GF-D8 (cell line): ENCODE results near the gene ZNRD2.
"Not testable (repeated sequence)": the region's sequence is repeated elsewhere in the genome, so short reads cannot be mapped to it uniquely, and the experiment has no call there.

ENCODE experiments used
- DNase-seq: peaks from one replicate; lab custom pipeline; 2025; lab: John Stamatoyannopoulos, UW

ZNRD2 gene

GRCh38 chr11:65555693-65556231 is 14.5 kb upstream of the ZNRD2 start:
- DNase-seq, result no peak

DNA sequence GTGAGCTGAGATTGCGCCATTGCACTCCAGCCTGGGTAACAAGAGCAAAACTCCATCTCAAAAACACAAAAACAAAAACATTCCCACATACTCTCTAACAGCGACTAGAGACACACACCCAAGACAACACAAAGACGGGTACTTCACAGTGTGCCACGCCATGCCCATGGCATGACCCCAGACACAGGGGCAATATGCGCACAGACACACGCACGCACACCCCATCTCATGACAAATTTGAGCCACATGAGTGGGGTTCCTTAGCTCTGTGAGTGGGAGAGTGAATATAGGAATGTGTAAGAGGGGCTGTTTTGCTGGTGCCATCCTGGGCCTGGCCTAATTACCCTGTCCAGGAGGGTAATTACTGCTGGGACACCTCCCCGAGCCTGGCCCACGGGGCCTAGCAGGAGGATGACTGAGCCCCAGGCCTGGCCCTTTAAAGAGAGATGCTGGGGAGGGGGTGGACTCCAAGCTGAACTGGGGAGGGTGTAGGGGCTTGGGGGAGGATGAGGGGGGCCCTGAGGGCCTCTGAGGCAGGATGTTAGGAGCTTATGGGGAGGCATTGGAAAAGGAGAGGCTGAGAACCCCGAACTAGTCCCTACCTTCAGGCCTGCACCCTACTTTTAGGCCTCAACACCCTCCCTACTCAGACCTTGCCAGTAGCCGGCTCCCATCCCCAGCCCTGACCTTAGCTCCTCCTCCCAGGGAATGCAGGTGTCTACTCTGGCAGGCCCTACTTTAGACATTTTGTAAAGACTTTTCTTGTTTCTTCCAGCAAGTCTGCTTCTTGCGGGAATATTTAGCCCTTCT is 13.6 kb upstream of the ZNRD2 start:
- DNase-seq, result no peak

DNA sequence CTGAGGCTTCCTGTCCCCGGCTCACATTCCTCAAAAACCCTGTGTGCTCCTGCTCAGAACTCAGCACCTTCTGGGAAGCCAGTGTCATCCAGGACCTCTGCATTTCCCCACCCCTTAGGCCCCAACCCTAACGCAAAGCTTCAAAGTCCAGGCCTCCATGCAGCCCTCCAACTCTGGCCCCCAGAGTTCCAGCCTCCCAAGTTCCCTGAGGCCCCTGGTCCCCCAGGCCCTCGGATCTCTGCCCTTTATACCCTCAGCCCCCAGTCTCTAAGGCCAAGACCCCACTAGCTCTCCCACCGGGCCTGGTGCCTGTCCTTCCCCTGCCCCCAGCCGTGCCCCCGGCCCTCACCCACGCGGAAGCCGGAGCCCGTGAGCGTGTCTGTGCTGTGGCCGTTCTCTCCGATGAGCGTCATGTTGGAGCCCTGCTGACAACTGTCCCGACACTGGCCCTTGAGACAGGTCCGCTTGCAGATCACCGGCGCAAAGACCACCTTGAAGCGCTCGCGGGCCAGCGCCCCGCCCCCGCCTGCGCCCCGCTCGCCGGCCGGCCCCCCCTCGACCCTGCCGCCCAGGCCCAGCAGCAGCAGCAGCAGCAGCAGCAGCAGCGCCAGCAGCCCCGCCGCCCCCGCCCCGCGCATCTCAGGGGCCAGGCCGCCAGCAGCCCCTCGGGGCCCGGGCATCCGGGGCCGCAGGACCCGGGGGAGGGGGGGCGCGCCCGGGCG is 12.8 kb upstream of the ZNRD2 start:
- no peak for DNase-seq

GRCh38 chr11:65558002-65558929 is 12.0 kb upstream of the ZNRD2 start, which contains the start of gene LTBP3:
LTBP3 (minus strand) TSS chr11:65558359; CDS start chr11:65557959, 400 bp downstream.
- DNase-seq, result no peak

DNA sequence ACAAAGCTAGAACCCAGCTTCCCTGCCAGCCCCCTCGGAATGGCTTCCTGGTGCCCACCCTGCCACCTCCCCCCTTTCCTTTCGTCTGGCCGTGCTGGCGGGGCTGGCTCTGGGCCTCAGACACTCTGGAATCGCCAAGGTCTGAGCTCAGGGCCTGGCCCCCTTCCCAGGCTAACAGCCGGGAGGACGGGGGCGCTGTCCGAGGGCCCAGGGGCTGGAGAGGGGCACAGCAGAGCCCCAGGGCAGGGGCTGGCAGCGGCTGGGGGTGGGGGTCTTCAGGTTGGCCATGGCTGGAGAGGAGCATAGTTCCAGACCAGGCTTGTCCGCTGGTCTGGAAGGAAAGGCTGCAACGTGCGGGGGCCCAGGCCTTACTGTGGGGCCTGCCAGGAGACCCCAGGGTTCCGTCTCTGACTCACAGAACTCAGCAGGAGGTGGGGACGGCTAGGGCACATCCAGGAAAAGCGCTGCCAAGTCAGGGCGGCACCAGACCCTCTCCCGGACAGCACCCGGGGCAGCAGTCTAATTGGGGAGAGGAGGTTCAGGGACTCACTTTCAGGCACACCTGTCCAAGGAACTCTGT is 11.3 kb upstream of the ZNRD2 start:
- DNase-seq, result no peak

DNA sequence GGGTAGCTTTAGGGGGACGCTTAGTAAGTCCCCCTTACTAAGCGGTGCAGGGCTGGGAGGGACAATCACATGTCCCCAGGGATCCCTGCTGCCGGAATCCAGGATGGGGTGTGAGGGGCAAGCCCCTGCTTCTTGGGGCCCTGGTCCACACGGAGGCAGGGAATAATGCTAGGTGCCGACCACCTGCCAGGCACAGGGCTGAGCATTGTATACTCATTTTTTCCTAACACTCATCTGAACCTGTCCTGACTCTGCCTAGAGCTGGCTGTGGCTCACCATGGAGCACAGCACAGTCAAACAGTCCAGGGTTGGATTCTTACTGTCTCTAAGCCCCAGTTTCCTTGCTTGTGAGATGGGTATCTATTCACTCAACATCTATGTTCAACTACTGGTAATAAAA is 10.7 kb upstream of the ZNRD2 start:
- DNase-seq, result no peak

DNA sequence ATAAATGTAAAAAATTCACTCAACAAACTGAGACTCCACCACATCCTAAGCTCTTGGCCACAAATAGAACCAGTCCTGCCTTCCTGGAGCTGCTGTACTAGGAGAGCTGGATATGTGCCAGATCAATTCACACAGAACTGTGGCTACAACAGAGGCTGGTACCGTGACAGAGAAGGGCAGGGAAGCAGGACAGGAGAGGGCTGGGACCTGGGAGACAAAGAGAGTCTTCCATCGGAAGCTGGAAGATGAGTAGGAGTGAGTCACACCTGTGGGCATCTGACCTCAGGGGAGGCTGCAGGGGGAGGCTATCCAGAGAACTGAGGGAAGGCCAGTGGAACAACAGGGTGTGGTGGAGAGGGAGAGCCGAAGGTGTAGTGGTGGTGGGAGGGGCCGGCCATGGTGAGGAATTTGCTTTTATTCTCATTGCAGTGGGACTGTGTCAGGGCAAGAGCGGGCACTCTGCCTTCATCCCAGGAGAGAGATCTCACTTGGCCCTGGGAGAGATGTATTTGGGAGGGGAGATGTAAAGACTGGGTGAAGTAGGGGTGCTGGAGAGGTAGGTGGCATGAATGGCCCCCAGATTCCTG is 10.2 kb upstream of the ZNRD2 start:
- DNase-seq, result no peak

DNA sequence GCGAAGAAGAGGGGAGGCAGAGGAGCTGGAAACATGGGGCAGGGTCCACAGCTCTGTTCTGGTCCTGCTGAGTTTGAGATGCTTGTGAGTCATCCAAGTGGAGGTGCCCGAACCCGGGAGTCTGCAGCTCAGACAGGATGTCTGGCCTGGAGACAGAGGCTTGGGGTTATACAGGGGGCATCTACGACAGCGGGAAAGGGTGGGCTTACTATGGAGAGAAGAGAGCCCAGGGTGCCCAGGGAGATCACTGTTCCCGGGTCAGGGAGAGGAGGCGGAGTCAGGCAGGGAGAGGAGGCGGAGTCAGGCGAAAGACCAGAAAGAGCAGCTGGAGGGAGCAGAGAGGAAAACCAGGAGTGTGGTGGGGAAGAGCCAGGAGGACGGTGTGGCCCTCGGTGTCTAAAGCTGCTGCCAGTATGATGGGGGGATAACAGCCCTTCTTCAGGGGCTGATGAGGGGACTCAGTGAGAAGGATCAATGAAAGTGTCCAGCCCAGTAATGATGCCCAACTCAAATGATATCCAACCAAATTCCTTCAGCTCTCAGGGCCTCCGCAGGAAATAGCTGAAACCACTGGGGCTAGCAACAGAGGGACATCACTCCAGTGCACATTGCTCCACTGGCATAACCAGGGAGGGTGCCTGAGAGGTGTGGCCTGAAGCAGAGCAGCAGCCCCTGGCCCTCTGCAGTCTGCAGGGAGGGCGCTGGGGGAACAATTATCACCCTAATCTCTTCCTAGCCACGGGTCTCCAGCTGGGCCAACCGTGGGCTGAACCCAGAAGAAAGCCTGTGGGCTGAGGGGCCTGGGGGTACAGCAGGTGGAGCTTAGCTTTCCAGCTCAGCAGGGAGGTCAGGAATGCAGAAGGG is 9.5 kb upstream of the ZNRD2 start:
- no peak for DNase-seq

- no peak for DNase-seq
Measured at GRCh38 chr11:65562020-65562419, 8.3 kb upstream of the ZNRD2 start.

GRCh38 chr11:65562788-65563187 is 7.5 kb upstream of the ZNRD2 start:
- DNase-seq, result no peak

GRCh38 chr11:65563601-65564000 is 6.7 kb upstream of the ZNRD2 start:
- DNase-seq, result no peak

- not testable (repeated sequence) for DNase-seq
Measured at GRCh38 chr11:65564879-65565559, 5.3 kb upstream of the ZNRD2 start.

DNA sequence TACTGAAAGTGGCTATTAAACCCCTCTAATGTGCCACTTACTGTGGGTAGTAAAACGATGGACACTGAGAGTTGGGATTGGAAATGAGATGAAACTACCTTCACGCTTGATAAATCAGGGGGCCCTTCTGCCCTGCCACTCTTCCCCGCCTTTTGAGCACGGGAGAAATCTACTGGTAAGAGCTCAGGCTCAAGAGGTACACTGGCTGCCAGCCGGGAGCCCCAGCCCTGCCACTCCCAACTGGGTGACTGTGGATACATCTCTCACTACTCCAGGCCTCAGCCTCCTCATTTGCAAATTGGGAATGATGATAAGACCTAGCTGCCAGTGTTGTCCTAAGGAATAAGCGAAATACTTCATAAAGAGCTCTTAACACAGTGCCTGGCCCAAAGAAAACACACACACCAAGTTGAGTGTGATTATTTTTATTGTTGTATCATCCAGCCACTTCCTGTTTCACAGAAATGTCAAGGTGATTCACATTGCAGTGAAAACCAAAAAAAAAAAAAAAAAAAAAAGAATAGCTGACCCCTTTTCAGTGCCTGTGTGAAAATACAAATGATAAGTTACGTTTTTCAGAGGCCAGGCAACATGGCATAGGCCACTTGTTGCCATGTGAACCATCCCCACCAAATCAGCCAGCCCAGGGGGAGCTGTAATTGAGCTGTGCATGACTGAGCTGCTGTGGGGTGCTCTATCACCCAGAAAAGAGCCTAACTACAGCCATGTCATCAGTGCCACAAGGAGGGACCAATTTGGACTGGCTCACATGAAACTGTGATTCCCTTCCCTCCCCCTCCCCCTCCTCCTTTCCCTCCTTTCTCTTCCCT is 4.4 kb upstream of the ZNRD2 start:
- DNase-seq, result no peak

- no peak for DNase-seq
Measured at GRCh38 chr11:65569164-65569972, 909 bp upstream of the ZNRD2 start.

DNA sequence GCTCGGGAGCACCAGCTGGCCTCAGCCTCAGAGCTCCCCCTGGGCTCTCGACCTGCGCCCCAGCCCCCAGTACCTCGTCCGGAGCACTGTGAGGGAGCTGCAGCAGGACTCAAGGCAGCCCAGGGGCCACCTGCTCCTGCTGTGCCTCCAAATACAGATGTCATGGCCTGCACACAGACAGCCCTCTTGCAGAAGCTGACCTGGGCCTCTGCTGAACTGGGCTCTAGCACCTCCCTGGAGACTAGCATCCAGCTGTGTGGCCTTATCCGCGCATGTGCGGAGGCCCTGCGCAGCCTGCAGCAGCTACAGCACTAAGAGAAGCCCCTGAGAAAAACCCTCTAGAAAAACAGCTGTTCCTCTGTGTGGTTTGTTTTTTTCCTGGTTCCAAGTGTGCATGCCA is 1.1 kb downstream of the ZNRD2 start:
- no peak for DNase-seq

- no peak for DNase-seq
Measured at GRCh38 chr11:65571940-65572339, 1.7 kb downstream of the ZNRD2 start.

GRCh38 chr11:65572356-65573051 is 2.2 kb downstream of the ZNRD2 start, which contains the start of gene FAM89B:
FAM89B (plus strand) TSS chr11:65572538; CDS start chr11:65572670, 132 bp downstream.
- peak; percentile 62 for DNase-seq
